Thymus (tissue), 11 donors: Measurements from ENCODE around the gene SPRYD4. TPM values are rescaled to one million over a fixed set of nuclear protein-coding genes. Genes with fewer than 3 reads are reported as not detected.

Experiments used
- DNase-seq, 9 donors: peaks; one replicate each; pipeline ENCODE4 v3.0.0-alpha.2; 2013; ENCODE audit warnings: low spot score in 9 of 9, low read depth in 6 of 9, missing footprints in 1 of 9
- H3K27ac ChIP-seq, 2 donors: one replicate each; pipeline ENCODE4 v1.5.1; 2013; ENCODE audit warnings: control low read depth in 1 of 2, low read depth in 1 of 2, low read length in 1 of 2, mild to moderate bottlenecking in 1 of 2, moderate library complexity in 1 of 2
- H3K27me3 ChIP-seq, 2 donors: one replicate each; pipeline ENCODE4 v1.5.1; 2013; ENCODE audit warnings: low read length in 1 of 2; ENCODE audit not compliant: control insufficient read depth in 2 of 2, insufficient read depth in 1 of 2
- H3K36me3 ChIP-seq, 2 donors: one replicate each; pipeline ENCODE4 v1.5.1; 2013; ENCODE audit warnings: low read length in 1 of 2, mild to moderate bottlenecking in 1 of 2, moderate library complexity in 1 of 2; ENCODE audit not compliant: control insufficient read depth in 2 of 2, insufficient read depth in 2 of 2
- H3K4me1 ChIP-seq, 2 donors: one replicate each; pipeline ENCODE4 v1.5.1; 2013; ENCODE audit warnings: low read length in 2 of 2; ENCODE audit not compliant: control insufficient read depth in 2 of 2, insufficient read depth in 2 of 2
- H3K4me3 ChIP-seq, 2 donors: one replicate each; pipeline ENCODE4 v1.5.1; 2013; ENCODE audit warnings: low read length in 2 of 2, control low read depth in 1 of 2, mild to moderate bottlenecking in 1 of 2
- H3K9me3 ChIP-seq, 2 donors: one replicate each; pipeline ENCODE4 v1.5.1; 2013; ENCODE audit warnings: low read length in 1 of 2, mild to moderate bottlenecking in 1 of 2; ENCODE audit not compliant: control insufficient read depth in 2 of 2, insufficient read depth in 1 of 2
- WGBS: extraction: QIAGEN DNeasy Blood & Tissue Kit; methylation state at CpG from one replicate; pipeline ENCODE4 v1.1.7; 2013; 5-methylcytosine and 5-hydroxymethylcytosine counted together
- polyA plus RNA-seq: library from polyadenylated mRNA; stranded (reverse); fragments of 200-250 nt; gene quantifications from one replicate; pipeline ENCODE4 v1.2.3, GENCODE V29; 2013
- total RNA-seq: library from RNA; stranded (reverse); fragments of 120-200 nt; gene quantifications from one replicate; pipeline ENCODE4 v1.2.4, GENCODE V29; 2013
- donor health status: healthy.

SPRYD4 gene
- total and polyA plus RNA-seq, 2 donors, result 1.2 to 1.8 TPM

DNA sequence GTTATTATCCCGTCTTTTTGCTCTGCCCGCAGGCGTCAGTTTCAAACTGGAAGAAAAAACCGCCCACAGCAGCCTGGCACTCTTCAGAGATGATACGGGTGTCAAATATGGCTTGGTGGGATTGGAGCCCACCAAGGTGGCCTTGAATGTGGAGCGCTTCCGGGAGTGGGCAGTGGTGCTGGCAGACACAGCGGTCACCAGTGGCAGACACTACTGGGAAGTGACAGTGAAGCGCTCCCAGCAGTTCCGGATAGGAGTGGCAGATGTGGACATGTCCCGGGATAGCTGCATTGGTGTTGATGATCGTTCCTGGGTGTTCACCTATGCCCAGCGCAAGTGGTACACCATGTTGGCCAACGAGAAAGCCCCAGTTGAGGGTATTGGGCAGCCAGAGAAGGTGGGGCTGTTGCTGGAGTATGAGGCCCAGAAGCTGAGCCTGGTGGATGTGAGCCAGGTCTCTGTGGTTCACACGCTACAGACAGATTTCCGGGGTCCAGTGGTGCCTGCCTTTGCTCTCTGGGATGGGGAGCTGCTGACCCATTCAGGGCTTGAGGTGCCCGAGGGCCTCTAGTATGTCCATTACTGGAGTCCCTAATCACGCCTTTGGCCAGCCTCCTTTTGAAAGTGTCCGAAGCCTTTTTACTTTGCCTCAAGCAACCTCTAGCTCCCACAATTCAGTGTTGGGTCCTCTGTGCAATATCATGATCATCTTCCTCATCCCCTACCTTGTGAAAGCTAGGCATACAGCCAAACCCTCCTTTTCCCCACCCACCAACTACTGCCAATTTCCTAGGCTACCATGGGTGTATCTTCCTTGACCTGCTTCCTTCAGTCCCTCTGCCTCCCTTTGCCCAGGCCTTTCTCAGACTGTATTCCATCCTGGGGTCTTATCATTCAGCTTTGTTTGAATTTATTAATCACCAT is 891 bp downstream of the SPRYD4 start:
- no peak for DNase-seq
- Histone ChIP-seq H3K9me3 (no peaks in the 10 kb centered on the region), H3K4me3 (peak overlapping the region; percentile 68 to 87), H3K27me3 (no peaks in the 10 kb centered on the region), H3K4me1 (peaks cover 4 to 9% of the 10 kb centered on the region in 2 donors), H3K36me3 (no peaks in the 10 kb centered on the region), H3K27ac (peak overlapping the region in 1 of 2 donors; percentile 57)
- 57% methylated on average over 19 of the region's 19 CpGs for WGBS

DNA sequence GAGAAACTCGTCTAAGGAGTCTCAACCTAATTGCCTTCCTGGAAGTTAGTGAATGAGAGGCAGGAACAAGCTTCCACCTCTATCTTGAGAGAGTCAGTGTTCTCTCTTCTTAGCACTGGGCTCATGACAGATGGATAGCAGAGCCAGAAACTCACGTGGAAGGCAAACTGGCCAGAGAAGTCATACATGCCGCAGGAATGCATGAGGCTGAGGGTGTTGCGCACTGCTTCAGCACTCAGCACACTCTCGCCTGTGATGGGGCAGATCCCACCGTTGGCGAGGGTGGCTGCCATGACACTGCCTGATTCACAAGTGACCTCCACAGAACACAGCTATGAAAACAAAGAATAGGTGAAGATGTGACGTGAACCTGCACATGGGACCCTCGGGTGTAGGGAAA is 6.0 kb downstream of the SPRYD4 start:
- no peak for DNase-seq
- no peaks in the 10 kb centered on the region for H3K36me3 ChIP-seq
- 97% methylated on average over 9 of the region's 9 CpGs for WGBS
- H3K4me1 ChIP-seq, result peaks cover 0 to 3% of the 10 kb centered on the region in 2 donors
- H3K9me3 ChIP-seq, result no peaks in the 10 kb centered on the region
- no peaks in the 10 kb centered on the region for H3K27me3 ChIP-seq
- no peak overlapping the region for H3K27ac ChIP-seq
- no peak overlapping the region for H3K4me3 ChIP-seq

DNA sequence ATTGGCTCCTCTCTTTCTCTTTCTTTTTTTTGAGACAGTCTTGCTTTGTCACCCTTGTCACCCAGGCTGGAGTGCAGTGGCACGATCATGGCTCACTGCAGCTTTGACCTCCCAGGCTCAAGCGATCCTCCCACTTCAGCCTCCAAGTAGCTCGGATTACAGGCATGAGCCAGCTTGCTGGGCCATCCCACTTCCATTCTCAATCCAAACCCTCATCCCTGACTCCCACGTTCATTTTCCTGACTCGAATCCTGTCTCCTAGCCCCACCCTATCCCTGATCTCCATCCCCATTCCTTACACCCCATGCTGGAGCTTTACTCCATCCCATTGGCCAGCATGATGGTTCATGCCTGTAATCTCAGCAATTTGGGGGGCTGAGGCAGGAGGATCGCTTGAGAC is 7.8 kb downstream of the SPRYD4 start:
- H3K4me3 ChIP-seq, result no peak overlapping the region
- H3K9me3 ChIP-seq, result no peaks in the 10 kb centered on the region
- no peaks in the 10 kb centered on the region for H3K27me3 ChIP-seq
- 97% methylated on average over 6 of the region's 6 CpGs for WGBS
- no peaks in the 10 kb centered on the region for H3K4me1 ChIP-seq
- H3K27ac ChIP-seq, result no peak overlapping the region
- no peaks in the 10 kb centered on the region for H3K36me3 ChIP-seq
- DNase-seq, result no peak

DNA sequence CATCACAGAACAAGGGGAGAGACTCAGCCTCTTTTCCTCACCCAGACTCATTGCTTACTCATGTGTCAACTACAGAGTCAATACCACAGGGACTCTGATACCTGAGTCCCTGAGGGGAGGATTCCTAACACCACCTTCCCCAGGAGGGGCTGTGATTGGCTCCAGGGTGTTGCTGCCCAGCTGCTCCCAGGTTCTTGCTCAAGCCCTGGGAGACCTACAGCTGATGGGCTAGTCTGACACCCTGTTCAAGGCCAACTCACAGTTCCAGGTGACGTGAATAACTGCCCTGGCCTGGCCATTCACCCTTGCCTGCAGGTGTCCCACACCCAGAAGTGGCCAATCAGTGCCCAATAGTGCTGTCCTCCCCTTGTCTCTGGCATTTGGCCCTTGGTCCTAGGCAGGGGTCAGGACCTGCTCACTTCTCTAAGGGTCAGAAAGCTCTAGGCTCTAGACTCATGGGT is 8.6 kb downstream of the SPRYD4 start:
- Histone ChIP-seq H3K4me3 (no peak overlapping the region), H3K27ac (no peak overlapping the region), H3K9me3 (no peaks in the 10 kb centered on the region), H3K27me3 (no peaks in the 10 kb centered on the region), H3K36me3 (no peaks in the 10 kb centered on the region), H3K4me1 (no peaks in the 10 kb centered on the region)
- WGBS, result 98% methylated on average over 1 of the region's 1 CpG
- no peak for DNase-seq

DNA sequence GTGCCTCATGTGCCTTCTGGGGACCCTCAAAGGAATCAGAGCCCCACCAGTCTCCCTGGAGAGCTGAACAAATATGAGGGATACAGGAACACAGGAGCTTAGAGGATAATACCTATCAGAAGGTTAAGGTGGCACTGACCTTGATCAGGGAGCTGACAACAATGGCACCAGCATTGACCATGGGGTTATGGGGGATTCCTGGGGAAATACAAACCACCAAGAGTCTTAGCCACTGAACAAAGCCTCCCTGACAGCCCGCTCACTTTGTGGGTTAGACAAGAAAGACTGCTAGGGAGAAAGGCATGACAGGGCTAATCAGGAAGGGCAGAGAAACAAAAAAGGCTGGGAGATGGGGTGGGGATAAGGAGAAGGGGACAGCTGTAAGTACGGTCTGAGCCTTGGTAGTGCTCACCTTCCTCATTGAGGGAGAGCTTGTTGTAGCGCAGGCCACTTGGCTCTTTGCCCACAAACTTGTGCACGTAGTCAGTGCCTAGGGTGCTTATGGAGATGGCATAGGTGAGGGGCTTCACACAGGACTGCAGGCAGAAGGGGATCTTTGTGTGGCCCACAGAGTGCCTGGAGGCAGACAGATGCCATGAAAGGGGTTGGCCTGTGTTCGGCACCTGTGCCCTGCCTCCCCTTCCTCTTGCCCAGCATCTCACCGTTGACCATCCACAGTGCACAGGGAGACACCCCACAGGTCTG is 9.3 kb downstream of the SPRYD4 start:
- DNase-seq, result no peak
- no peaks in the 10 kb centered on the region for H3K27me3 ChIP-seq
- no peak overlapping the region for H3K4me3 ChIP-seq
- H3K9me3 ChIP-seq, result no peaks in the 10 kb centered on the region
- WGBS, result 93% methylated on average over 6 of the region's 6 CpGs
- no peaks in the 10 kb centered on the region for H3K4me1 ChIP-seq
- no peak overlapping the region for H3K27ac ChIP-seq
- no peaks in the 10 kb centered on the region for H3K36me3 ChIP-seq

DNA sequence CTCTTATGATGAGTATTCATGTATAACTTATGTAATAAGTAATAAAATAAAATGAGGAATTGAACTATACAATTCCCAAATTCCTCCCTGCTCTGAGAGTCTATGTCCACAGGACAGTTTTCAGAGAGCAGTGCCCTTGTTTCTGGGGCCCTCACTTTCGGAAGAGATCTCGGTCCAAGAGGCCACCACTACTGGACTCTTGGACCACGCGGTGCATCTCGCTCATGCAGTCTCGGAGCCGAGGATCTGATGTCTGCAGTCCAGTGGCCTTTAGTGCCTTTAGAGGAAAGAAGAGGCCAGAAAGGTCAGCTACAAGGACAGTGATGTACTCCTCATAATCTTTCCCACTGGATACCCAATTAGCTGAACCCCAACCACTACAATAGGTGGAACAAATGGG is 11.2 kb downstream of the SPRYD4 start:
- 98% methylated on average over 7 of the region's 7 CpGs for WGBS
- no peak for DNase-seq
- Histone ChIP-seq H3K36me3 (no peaks in the 10 kb centered on the region), H3K9me3 (no peaks in the 10 kb centered on the region), H3K4me1 (no peaks in the 10 kb centered on the region), H3K27ac (no peak overlapping the region), H3K27me3 (no peaks in the 10 kb centered on the region), H3K4me3 (no peak overlapping the region)

DNA sequence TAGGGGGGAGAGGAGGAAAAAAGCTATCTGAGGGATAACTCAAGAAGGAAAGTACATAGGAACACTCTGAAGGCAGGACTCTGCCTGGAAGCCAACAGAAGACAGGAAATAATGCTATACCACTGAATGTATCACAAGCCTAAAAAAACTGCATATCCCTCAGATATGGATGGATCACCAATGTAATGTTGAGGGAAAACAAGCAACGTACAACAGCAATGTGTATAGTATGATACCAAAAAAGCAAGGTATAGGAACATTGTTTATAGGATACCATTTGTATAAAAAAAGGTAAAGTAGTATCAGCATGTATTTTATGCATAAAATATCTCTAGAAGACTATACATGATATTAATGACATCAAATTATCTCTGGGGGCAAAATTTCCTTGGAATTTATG is 16.2 kb downstream of the SPRYD4 start:
- Histone ChIP-seq H3K27me3 (peaks cover 21 to 37% of the 10 kb centered on the region in 2 donors), H3K9me3 (peaks cover 0 to 10% of the 10 kb centered on the region in 2 donors), H3K27ac (no peak overlapping the region), H3K4me3 (no peak overlapping the region), H3K36me3 (no peaks in the 10 kb centered on the region), H3K4me1 (peaks cover 11 to 18% of the 10 kb centered on the region in 2 donors)
- WGBS, result 89% methylated on average over 1 of the region's 1 CpG
- DNase-seq, result no peak

DNA sequence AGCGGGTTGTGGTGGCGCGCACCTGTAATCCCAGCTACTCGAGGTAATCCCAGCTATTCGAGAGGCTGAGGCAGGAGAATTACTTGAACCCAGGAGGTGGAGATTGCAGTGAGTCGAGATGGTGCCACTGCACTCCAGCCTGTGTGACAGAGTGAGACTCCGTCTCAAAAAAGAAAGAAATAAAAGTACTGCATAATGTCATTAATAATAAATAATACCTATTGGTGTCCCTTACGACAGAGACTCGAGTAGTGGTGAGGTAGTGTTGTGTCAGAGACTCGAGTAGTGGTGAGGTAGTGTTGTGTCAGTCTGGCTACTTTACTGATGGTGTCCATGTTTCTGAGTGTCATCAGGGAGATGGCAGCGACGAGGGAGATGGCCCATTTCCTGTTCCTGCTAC is 18.3 kb downstream of the SPRYD4 start:
- peaks cover 0 to 10% of the 10 kb centered on the region in 2 donors for H3K9me3 ChIP-seq
- no peaks in the 10 kb centered on the region for H3K36me3 ChIP-seq
- WGBS, result 95% methylated on average over 12 of the region's 12 CpGs
- H3K4me3 ChIP-seq, result no peak overlapping the region
- no peak overlapping the region for H3K27ac ChIP-seq
- no peak for DNase-seq
- H3K4me1 ChIP-seq, result peaks cover 11 to 18% of the 10 kb centered on the region in 2 donors
- peaks cover 21 to 54% of the 10 kb centered on the region in 2 donors for H3K27me3 ChIP-seq

DNA sequence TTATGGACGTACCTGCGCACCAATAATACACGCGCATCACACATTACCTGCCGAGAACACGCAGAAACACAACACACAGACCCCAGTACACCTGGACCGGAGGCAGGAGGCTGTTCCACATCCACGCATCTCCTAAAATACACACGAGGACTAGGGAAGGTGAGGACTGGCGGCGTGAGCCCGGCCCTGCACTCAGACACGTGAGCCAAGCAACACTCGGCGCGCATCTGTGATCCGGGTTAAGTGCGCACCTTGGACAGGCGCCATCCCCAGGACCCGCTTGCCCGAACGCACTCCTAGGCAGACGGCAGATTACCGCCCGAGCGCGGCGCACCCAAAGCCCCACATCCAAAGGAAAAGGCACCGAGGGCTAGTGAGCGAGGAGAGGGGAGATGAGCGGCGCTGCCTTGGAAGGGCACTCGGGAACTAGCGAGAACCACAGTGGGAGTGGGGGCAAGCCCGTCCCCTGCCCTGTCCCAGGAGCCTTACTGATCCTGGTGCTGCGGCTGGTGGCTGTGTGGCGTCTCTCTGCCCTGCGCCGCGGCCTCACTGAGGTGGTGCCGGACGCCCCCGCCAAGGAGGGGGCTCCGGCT is 19.2 kb downstream of the SPRYD4 start:
- DNase-seq, result peak in 2 of 9 donors; percentile 6 to 18
- no peak overlapping the region for H3K27ac ChIP-seq

More for the DNA sequence above, 19.2 kb downstream of the SPRYD4 start:
- Histone ChIP-seq H3K4me3 (peak overlapping the region; percentile 35 to 61), H3K36me3 (no peaks in the 10 kb centered on the region), H3K4me1 (peaks cover 11 to 18% of the 10 kb centered on the region in 2 donors), H3K27me3 (peaks cover 21 to 56% of the 10 kb centered on the region in 2 donors), H3K9me3 (peaks cover 0 to 10% of the 10 kb centered on the region in 2 donors)
- 11% methylated on average over 44 of the region's 44 CpGs for WGBS
